Astrocyte (in vitro differentiated cells and primary cell): ENCODE data around the gene SEMA3F.

ENCODE experiments used
- CTCF ChIP-seq: IDR thresholded peaks from 2 replicates; pipeline ENCODE4 v1.5.1; 2011; ENCODE audit warnings: low read depth, mild to moderate bottlenecking, inconsistent platforms, low read length, moderate library complexity; ENCODE audit not compliant: insufficient read depth
- EZH2 ChIP-seq: IDR thresholded peaks from 2 replicates; pipeline ENCODE4 v1.6.1; 2012; ENCODE audit warnings: mild to moderate bottlenecking, low read length, inconsistent platforms; ENCODE audit not compliant: insufficient read depth

- no peak for TF ChIP-seq EZH2
- no peak for TF ChIP-seq CTCF
Observed at GRCh38 chr3:50237133-50237651, 82.1 kb downstream of the SEMA3F start.
